Fibroblast of mammary gland (primary cell): ENCODE results near the gene C4orf36.

Experiments used
- DNase-seq: peaks from one replicate; pipeline ENCODE4 v3.0.0-alpha.2; 2010; ENCODE audit warnings: low read depth
- H3K4me3 ChIP-seq: 2 replicates; pipeline ENCODE4 v1.5.1; 2011; ENCODE audit warnings: low read depth, mild to moderate bottlenecking, low read length, moderate library complexity; ENCODE audit not compliant: control insufficient read depth
- TF ChIP-seq, protein P1 (sequence below): conservative IDR thresholded peaks from 2 replicates; pipeline ENCODE4 v1.5.1; 2011; ENCODE audit warnings: low read depth, low read length, inconsistent platforms; ENCODE audit not compliant: control insufficient read depth, insufficient read depth

C4orf36 gene

DNA sequence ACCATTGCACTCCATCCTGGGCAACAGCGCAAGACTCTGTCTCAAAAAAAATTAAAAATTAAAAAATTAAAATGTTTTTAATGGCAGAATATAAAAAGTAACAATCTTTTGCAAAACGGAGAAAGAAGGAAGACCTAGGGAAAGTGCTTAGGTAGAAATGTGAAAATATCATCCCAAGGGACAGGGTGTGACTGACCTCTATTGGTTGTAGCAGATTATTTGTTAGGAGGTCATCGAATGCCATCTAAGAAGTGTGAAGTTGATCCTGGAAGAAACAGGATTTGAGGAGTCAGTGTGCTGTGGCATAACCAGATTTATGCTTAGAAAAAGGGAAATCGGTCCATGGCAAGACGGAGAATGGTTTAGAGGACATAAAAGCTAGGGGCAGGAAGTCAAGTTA lies 18.1 kb upstream of the C4orf36 start:
- TF ChIP-seq, protein P1, sequence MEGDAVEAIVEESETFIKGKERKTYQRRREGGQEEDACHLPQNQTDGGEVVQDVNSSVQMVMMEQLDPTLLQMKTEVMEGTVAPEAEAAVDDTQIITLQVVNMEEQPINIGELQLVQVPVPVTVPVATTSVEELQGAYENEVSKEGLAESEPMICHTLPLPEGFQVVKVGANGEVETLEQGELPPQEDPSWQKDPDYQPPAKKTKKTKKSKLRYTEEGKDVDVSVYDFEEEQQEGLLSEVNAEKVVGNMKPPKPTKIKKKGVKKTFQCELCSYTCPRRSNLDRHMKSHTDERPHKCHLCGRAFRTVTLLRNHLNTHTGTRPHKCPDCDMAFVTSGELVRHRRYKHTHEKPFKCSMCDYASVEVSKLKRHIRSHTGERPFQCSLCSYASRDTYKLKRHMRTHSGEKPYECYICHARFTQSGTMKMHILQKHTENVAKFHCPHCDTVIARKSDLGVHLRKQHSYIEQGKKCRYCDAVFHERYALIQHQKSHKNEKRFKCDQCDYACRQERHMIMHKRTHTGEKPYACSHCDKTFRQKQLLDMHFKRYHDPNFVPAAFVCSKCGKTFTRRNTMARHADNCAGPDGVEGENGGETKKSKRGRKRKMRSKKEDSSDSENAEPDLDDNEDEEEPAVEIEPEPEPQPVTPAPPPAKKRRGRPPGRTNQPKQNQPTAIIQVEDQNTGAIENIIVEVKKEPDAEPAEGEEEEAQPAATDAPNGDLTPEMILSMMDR = no peak
- DNase-seq = no peak
- no peak overlapping the region for H3K4me3 ChIP-seq

DNA sequence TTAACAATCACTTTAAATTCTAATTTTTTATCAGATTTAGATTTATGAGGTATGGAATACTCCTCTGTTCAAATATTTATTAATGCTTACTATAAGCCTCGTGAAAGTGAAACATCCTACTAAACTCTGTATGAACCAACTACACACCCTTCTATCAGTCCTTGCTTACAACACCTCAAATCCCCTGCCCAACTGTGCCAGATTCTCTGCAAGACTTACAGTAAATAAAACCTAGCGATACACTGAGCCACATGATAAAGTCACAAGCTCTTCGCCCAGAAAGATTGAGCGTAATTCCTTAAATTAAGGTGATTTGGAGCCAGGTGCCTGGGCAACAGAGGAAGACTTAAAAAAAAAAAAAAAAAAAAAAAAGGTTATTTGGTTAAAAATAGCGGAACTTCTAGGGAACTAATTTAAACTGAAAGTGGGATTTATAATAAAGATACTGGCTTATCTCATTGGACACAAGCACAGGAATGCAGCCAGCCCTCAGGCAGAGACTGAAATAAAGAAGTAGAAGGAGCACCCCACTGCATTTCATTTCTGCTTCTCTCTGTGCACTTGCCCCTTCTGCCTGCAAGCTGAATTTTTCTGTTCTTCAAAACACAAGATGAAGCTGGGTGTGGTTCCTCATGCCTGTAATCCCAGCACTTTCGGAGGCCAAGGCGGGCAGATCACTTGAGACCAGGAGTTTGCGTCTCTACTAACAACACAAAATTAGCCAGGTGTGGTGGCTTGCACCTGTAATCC lies 17.5 kb upstream of the C4orf36 start:
- TF ChIP-seq, protein P1 = no peak
- no peak overlapping the region for H3K4me3 ChIP-seq
- no peak for DNase-seq

DNA sequence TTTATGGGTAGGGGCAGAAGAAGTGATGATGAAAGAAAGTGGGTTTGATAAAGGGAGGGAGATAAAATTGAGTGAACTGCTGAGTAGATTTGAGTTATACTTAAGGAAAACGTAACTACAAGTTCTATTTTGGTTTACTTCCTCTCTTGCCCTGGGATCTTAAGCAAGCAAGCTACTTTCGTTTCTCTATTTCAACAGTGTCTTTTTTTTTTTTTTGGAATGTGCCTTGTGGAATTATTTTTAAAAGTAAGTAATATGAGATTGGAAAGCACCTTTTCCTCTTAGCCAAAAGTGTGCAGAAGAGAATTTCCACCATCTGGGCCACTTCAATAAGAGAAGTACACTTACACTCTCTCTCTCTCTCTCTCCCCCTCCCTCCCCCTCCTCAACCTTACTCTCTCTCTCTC lies 16.0 kb upstream of the C4orf36 start:
- peak; percentile 47 for DNase-seq
- no peak overlapping the region for H3K4me3 ChIP-seq
- TF ChIP-seq, protein P1 = no peak

DNA sequence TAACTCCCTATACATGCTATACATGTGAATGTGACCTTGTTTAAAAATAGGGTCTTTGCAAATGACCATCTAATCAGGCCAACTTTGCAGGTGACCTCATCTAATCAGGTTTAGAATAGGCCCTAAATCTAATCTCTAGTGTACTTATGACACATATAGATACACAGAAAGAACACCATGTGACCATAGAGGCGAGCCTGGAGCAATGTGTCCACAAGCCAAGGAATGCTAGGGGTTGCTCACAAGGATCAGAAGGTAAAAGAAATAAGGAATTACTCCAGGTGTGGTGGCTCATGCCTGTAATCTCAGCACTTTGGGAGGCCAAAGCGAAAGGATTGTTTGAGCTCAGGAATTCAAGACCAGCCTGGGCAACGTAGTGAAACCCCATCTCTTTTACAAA lies 9.6 kb upstream of the C4orf36 start:
- no peak overlapping the region for H3K4me3 ChIP-seq
- TF ChIP-seq, protein P1 = no peak
- no peak for DNase-seq

DNA sequence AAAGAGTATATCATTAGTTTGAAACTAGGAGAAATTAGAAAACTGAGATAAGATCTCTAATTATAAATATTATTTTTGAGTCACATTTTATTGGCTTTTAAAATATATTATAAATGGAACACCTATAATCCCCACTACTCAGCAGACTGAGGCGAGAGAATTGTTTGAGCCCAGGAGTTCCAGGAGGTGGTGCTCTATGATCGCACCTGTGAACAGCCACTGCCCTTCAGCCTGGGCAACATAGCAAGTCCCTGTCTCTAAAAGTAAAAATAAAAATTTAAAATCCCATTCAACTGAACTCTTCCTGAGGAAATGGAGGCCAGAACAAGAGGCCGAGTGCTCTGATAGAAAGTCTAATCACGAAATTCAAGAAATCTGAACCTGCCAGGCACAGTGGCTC lies 6.3 kb upstream of the C4orf36 start:
- TF ChIP-seq, protein P1 = peak; percentile 10
- DNase-seq = no peak
- H3K4me3 ChIP-seq = no peak overlapping the region

DNA sequence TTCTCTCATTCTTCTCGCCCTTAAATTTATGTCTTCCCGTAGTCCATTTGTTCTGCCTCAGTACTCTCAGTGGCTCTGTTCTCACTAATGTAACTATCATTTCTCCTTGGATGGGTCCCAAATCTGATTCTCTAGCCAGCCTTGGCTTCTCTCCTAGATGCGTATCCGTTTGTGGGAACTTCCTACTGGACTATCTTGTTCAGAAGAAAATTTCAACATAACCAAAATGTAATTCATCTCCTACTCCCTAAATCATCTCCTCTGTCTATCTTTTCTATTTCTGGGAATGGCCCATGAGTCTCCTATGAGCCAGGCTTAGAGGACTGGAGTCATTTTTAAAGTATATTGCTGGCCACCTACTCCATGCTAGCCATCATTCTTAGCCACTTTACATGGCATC lies 4.4 kb upstream of the C4orf36 start:
- peak; percentile 52 for DNase-seq
- TF ChIP-seq, protein P1 = no peak
- H3K4me3 ChIP-seq = no peak overlapping the region

DNA sequence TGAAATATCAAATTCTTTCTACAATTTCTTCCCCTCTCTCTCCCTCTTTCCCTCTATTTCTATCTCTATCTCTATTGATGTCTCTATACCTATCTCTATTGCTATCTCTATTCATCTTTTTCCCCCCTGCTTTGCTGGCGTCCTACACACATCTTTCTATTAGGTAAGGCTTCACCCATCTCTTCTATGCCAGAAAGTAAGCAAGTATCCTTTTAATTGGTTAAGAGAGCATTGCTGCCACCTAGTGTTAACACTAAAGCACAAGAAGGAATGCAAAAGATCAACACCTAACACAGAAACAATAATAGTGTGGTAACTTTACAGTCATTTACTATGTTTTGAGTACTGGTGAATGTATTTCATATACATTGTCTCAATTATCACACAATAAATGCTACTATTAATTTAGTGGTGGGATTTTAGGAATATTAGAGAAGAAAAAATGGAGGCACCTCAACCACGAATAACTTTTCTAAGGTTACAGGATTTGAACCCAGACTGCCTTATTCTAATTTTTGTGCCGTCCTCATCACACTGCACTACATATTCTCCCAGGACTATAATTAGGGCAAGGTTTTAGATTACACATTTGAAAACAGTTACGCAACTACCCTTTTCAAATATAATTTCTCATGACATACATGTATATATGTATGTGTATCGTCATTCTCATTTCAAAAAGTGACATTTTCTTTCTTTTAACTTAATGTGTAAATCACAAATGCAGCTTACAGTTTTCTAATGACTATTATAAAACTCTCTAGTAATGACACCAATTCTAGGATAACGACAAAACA lies 3.7 kb upstream of the C4orf36 start:
- TF ChIP-seq, protein P1 = peak; percentile 79

More for the DNA sequence above, 3.7 kb upstream of the C4orf36 start:
- no peak overlapping the region for H3K4me3 ChIP-seq
- peak; percentile 78 for DNase-seq
